Adipose tissue (tissue), 3 donors: ENCODE results near the gene NLGN4Y. TPM values are rescaled to one million over a fixed set of nuclear protein-coding genes. Genes with fewer than 3 reads are reported as not detected.
"Not testable (repeated sequence)": the region's sequence is repeated elsewhere in the genome, so short reads cannot be mapped to it uniquely, and the experiment has no call there.

ENCODE experiments used
- H3K27ac ChIP-seq: one replicate; pipeline ENCODE4 v1.5.1; 2013; ENCODE audit warnings: low read depth, low read length
- WGBS, 3 donors: extraction: QIAGEN DNeasy Blood & Tissue Kit; methylation state at CpG; one replicate each; pipeline ENCODE4 v1.1.7; 2013; 5-methylcytosine and 5-hydroxymethylcytosine counted together
- polyA plus RNA-seq, 3 donors: library from polyadenylated mRNA; stranded (reverse); fragments of 200-250 nt; gene quantifications; one replicate each; pipeline ENCODE4 v1.2.3, GENCODE V29; 2013
- donor health status: healthy with polysubstance abuse.
- donor health status: Bipolar disorder and iron deficiency.
- donor health status: healthy.

The NLGN4Y gene
- polyA plus RNA-seq, 3 donors, result 0.82 to 2.4 TPM; not detected in 1

- 48 to 66% methylated on average over 2 of the region's 2 CpGs; no CpG with 5 or more reads in 1 of the 3 donors for WGBS, 3 donors
- no peak overlapping the region for H3K27ac ChIP-seq
These were observed 297.9 kb downstream of the NLGN4Y start for GRCh38 chrY:14822201-14822600.

GRCh38 chrY:14822906-14823305, 298.6 kb downstream of the NLGN4Y start:
- no peak overlapping the region for H3K27ac ChIP-seq
- 45 to 57% methylated on average over 1 of the region's 1 CpG; no CpG with 5 or more reads in 1 of the 3 donors for WGBS, 3 donors

DNA sequence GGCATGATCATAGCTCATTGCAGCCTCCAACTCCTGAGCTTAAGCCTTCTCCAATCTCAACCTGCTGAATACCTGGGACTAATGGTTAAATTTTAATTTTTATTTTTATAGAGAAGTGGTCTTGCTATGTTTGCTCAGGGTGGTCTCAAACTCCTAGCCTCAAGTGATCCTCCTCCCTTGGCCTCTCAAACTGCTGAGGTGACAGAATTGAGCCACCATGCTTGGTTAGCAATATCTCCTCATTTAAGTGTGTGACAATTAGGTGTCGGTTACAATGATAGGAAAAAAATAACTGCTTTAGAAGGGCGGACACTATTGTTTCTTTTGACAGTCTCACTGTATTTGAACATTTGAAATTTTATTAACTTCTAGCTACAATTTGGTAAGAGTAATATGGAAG, 300.3 kb downstream of the NLGN4Y start:
- 77 to 95% methylated on average over 2 of the region's 2 CpGs; no CpG with 5 or more reads in 1 of the 3 donors for WGBS, 3 donors
- no peak overlapping the region for H3K27ac ChIP-seq

DNA sequence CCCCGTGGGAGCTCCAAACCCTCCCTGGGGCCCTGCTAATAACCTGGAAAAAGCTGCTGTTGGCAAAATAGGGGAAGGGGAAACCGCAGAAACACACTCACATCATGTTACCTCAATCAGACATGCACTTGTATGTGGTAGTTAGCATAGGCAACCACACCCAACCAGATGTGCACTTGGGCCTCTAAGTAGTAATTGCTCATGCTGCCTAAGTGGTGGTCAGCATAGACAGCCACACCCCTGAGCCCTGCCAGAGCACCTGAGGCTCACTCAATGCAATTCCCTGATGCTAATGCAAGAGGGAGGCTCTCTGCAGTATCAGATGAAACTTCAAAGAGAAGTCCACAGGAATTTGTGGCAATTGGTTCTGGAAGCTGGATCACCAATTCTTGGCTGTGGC, 301.4 kb downstream of the NLGN4Y start:
- H3K27ac ChIP-seq, result no peak overlapping the region
- WGBS, 3 donors, result 71% methylated on average over 2 of the region's 2 CpGs; no CpG with 5 or more reads in 1 of the 3 donors

DNA sequence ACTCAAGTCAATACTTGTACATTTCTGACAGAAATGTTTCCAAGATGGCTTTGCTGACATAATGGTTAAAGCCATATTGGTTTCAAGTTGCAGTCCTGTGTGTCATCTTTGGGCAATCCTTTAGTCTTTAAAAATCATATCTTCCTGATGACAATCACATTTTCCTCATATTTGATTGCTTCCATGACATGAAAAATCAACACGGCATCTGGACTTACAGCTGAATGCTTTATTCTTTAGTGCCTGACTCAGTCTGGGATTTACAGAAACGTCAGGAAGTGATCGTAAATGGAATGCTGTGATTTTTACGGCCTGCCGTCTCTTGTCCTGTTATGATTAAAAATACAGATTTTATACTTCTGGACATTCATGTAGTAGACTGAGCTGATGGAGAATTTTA, 304.2 kb downstream of the NLGN4Y start:
- H3K27ac ChIP-seq, result no peak overlapping the region
- 67 to 75% methylated on average over 5 of the region's 5 CpGs; no CpG with 5 or more reads in 1 of the 3 donors for WGBS, 3 donors

DNA sequence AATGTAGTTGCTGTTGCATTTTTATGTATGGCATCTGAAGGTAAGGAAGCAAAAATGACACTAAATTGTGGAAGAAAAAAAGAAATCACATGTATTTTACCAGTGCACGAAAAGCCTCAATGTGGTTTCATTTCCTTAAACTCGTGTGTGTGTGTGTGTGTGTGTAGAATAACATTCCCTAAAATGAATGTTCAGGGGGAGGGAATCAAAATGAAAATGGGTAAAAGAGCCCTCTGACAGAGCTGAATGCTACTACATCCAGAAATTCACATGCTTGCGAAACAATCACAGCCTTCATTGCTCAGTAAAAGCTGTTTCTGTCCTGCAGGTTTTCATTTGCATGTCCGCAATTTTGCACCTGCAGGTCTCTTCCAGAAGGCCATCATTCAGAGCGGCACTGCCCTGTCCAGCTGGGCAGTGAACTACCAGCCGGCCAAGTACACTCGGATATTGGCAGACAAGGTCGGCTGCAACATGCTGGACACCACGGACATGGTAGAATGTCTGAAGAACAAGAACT, 305.1 kb downstream of the NLGN4Y start:
- WGBS, 3 donors, result 86 to 90% methylated on average over 9 of the region's 9 CpGs; no CpG with 5 or more reads in 1 of the 3 donors

DNA sequence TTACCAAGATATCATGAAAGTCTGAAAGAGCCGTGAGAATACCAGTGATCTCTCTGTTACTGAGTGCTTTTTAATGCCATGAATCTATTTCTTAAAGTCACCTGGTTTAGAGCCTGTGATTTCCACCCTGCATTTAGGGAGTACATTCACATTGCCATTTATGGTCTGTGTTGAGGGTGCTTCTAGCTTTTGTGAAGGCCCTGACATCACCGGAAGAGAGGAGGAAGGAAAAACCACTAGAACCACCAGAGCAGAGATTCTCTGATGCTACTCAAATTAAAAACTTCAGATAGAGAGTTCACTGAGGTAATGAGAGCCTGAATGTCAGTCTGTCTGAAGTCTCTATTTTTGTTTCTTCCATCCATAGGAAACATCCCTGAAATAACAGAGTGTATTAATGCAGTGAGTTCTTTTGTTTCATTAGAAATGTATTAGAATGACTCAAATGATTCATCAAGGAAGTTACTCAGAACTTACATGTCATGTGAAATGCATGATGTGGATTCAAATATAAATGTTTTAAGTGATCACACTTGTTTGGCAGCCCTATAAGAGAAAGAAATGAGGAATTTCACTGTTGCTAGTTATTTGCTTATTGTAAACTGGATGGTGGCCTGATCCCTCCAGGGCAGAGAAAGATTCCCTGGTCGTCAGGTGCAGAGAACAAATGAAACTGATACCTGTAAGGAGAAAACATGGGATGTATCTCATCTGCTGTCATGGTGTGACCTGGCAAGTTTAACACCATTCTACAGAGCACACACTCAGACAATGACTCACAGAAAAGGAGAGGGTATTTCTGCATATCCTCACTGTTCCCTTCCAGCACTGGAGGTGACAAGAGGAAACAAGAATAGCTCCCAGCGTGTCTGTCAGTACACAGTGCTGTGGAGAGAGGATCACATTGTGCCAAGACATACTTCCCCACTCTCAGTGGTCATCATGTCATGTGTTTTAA, 310.1 kb downstream of the NLGN4Y start:
- WGBS, 3 donors, result 68 to 76% methylated on average over 4 of the region's 4 CpGs; no CpG with 5 or more reads in 1 of the 3 donors
- no peak overlapping the region for H3K27ac ChIP-seq

More for the DNA sequence above, 305.1 kb downstream of the NLGN4Y start:
- H3K27ac ChIP-seq, result no peak overlapping the region

- WGBS, 3 donors, result 59 to 75% methylated on average over 3 of the region's 3 CpGs; no CpG with 5 or more reads in 1 of the 3 donors
- no peak overlapping the region for H3K27ac ChIP-seq
These were observed 313.1 kb downstream of the NLGN4Y start for GRCh38 chrY:14837466-14837865.

DNA sequence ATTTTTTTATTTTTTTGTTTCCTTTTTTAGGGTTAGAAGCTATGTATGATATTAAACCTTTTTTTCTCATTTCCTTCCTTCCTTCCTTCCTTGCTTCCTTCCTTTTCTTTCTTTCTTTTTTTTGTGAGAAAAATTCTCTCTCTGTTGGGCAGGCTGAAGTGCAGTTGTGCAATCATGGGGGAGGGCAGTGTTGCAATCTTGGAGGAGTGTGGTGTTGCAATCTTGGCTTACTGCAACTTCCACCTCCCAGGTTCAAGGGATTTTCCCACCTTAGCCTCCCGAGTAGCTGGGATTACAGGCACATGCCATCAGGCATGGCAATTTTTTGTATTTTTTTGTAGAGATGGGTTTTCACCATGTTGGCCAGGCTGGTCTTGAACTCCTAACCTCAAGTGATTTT, 326.4 kb downstream of the NLGN4Y start:
- H3K27ac ChIP-seq, result no peak overlapping the region
- WGBS, 3 donors, result 28 to 48% methylated on average over 1 of the region's 1 CpG; no CpG with 5 or more reads in 1 of the 3 donors

GRCh38 chrY:14860448-14860847, 336.1 kb downstream of the NLGN4Y start:
- H3K27ac ChIP-seq, result no peak overlapping the region

GRCh38 chrY:14861033-14861432, 336.7 kb downstream of the NLGN4Y start:
- 65% methylated on average over 8 of the region's 8 CpGs; no CpG with 5 or more reads in 1 of the 3 donors for WGBS, 3 donors
- H3K27ac ChIP-seq, result not testable (repeated sequence)

GRCh38 chrY:14871971-14872370, 347.6 kb downstream of the NLGN4Y start:
- no peak overlapping the region for H3K27ac ChIP-seq

More at GRCh38 chrY:14871971-14872370, 347.6 kb downstream of the NLGN4Y start:
- 21 to 35% methylated on average over 2 of the region's 2 CpGs; no CpG with 5 or more reads in 1 of the 3 donors for WGBS, 3 donors
